Ovary (tissue), 10 donors: ENCODE measurements around the gene MRPL22. TPM values are rescaled to one million over a fixed set of nuclear protein-coding genes. Genes with fewer than 3 reads are reported as not detected.
A peak's percentile ranks its signal among the peaks of the same experiment; 100 is the strongest.

Source experiments
- DNase-seq, 5 donors: peaks; one replicate each; pipeline ENCODE4 v3.0.0-alpha.2; 2019 to 2020
- H3K27ac ChIP-seq, 2 donors: fragments of 200-600 bp; one replicate each; pipeline versions ENCODE4 v1.5.1 to v1.8.0; 2019 to 2022
- H3K27me3 ChIP-seq: fragments of 200-600 bp; one replicate; pipeline ENCODE4 v1.8.0; 2022
- H3K36me3 ChIP-seq: fragments of 200-600 bp; sonication (generic); one replicate; pipeline ENCODE4 v1.5.1; 2019
- H3K4me1 ChIP-seq: one replicate; pipeline ENCODE4 v1.8.1; 2013; ENCODE audit warnings: mild to moderate bottlenecking, moderate library complexity; ENCODE audit not compliant: insufficient read depth
- H3K4me3 ChIP-seq: fragments of 200-600 bp; sonication (generic); one replicate; pipeline ENCODE4 v1.5.1; 2017
- H3K9me3 ChIP-seq, 2 donors: fragments of 200-600 bp in 1 of 2; sonication (generic) in 1 of 2; one replicate each; pipeline versions ENCODE4 v1.5.1 to v1.8.1; 2013 to 2019; ENCODE audit warnings: mild to moderate bottlenecking in 1 of 2, moderate library complexity in 1 of 2
- CTCF ChIP-seq, 3 donors: fragments of 450-650 bp in 2 of 3; fragments of 200-600 bp in 1 of 3; IDR thresholded peaks; one replicate each; pipeline versions ENCODE4 v1.5.1 to v1.8.0; 2016 to 2022; ENCODE audit warnings: antibody characterized with exemption in 3 of 3, mild to moderate bottlenecking in 1 of 3
- EP300 ChIP-seq: sonication (generic); formaldehyde crosslinking; IDR thresholded peaks from one replicate; pipeline ENCODE4 v1.6.1; 2017; ENCODE audit warnings: antibody characterized with exemption
- POLR2A ChIP-seq: fragments of 450-650 bp; IDR thresholded peaks from one replicate; pipeline ENCODE4 v1.6.1; 2017; ENCODE audit warnings: antibody characterized with exemption, mild to moderate bottlenecking, moderate library complexity
- WGBS, 3 donors: extraction: QIAGEN DNeasy Blood & Tissue Kit in 1 of 3; methylation state at CpG; one replicate each; pipeline versions ENCODE4 v1.1.5 to v1.1.7; 2013 to 2017; 5-methylcytosine and 5-hydroxymethylcytosine counted together
- intact Hi-C, 4 donors: fragments of 100-400 bp; cut with DNase I; formaldehyde crosslinking; loops; one replicate each; pipeline versions ENCODE4 v1.11.0 to v1.15.1; 2022 to 2023
- long read RNA-seq, 3 donors: library from polyadenylated mRNA in 2 of 3; unstranded in 2 of 3; transcript quantifications; one replicate each; pipeline ENCODE4 v2.0.0 and lab custom pipeline, GENCODE V29; 2021 to 2026
- polyA plus RNA-seq, 2 donors: library from polyadenylated mRNA; stranded (reverse); fragments of 200-250 nt in 1 of 2; fragments of 350-450 nt in 1 of 2; fragmentation: Illumina TruSeq in 1 of 2; extraction: RNeasy Lipid Tissue Mini Kit (QIAGEN cat#74804) in 1 of 2; gene quantifications; one replicate each; pipeline ENCODE4 v1.2.3, GENCODE V29; 2013 to 2014
- total RNA-seq, 7 donors: library from RNA; depleted of rRNA in 2 of 7; stranded (reverse); fragments of >200 nt in 2 of 7; fragmentation: NEBNext Ultra II Directional in 3 of 7; extraction: Animal tissue kit (Norgen Biotek cat#: 25700) in 3 of 7; gene quantifications; one replicate each; pipeline versions ENCODE4 v1.1.0 to v1.2.4, GENCODE V29; 2016 to 2023
- donor health status: DM: no; HTN: no; CAD: no; lungs with moderate emphysema.
- donor health status: DM: no; HTN: no; CAD: no.
- donor health status: Bipolar disorder and iron deficiency.
- donor health status: DM: yes; HTN: yes; CAD: no.
- donor health status: DM: no; HTN: no; CAD: no.
- donor health status: DM: yes; HTN: yes; CAD: no.

The MRPL22 gene
- total RNA-seq (10 to 100 TPM; 21.4 to 44.0 (median 38.1) TPM), polyA plus RNA-seq (10 to 100 TPM; 35.4 to 54.6 TPM)
- long read RNA-seq, donor 1, transcript MRPL22-207 (7 exons, 3,176 nt), result major isoform, 7 of 8 reads
- long read RNA-seq, donor 1, partial matches to known transcripts, result 0 of 8 reads
- long read RNA-seq, donor 1, other reads (novel, unspliced or antisense), result 1 of 8 reads
- long read RNA-seq, donor 2, transcript MRPL22-201 (6 exons, 3,035 nt), result minor isoform, 5 of 74 reads
- long read RNA-seq, donor 2, transcript MRPL22-202 (6 exons, 784 nt), result minor isoform, 12 of 74 reads
- long read RNA-seq, donor 2, transcript MRPL22-207 (7 exons, 3,176 nt), result major isoform, 41 of 74 reads
- long read RNA-seq, donor 2, partial matches to known transcripts, result 12 of 74 reads
- long read RNA-seq, donor 2, other reads (novel, unspliced or antisense), result 0 of 74 reads
- long read RNA-seq, donor 3, transcript MRPL22-207 (7 exons, 3,176 nt), result major isoform, 20 of 34 reads
- long read RNA-seq, donor 3, transcript MRPL22-201 (6 exons, 3,035 nt), result minor isoform, 7 of 34 reads
- long read RNA-seq, donor 3, partial matches to known transcripts, result 5 of 34 reads
- long read RNA-seq, donor 3, other reads (novel, unspliced or antisense), result 0 of 34 reads

- peak within 1 kb of the TSS; percentile 53 for H3K4me3 ChIP-seq
Measured at GRCh38 chr5:154940772-154941620, at the start of gene MRPL22. Gene MRPL22 (plus strand): TSS chr5:154941073. CDS start chr5:154941111, 38 bp downstream.

GRCh38 chr5:154892369-154892771, 48.5 kb upstream of the MRPL22 start:
- 75 to 88% (median 81%) methylated on average over 13 of the region's 13 CpGs for WGBS, 3 donors
- H3K4me1 ChIP-seq, result no peaks in the 10 kb centered on the region
- H3K9me3 ChIP-seq, result peaks cover 0 to 4% of the 10 kb centered on the region in 2 donors
- H3K36me3 ChIP-seq, result no peaks in the 10 kb centered on the region
- H3K27ac ChIP-seq, result no peak overlapping the region
- H3K4me3 ChIP-seq, result no peak overlapping the region
- intact Hi-C loops, result no loop called here
- no peaks in the 10 kb centered on the region for H3K27me3 ChIP-seq
- DNase-seq, result no peak
- TF ChIP-seq POLR2A (no peak), CTCF (IDR thresholded peaks at IDR 0.05) (no peak), EP300 (no peak)

More at GRCh38 chr5:154940772-154941620, at the start of gene MRPL22:
- DNase-seq, result peak; percentile 90 to 94 (median 92)
- Histone ChIP-seq H3K27me3 (no peaks in the 10 kb centered on the region), H3K27ac (peak within 1 kb of the TSS in 1 of 2 donors; percentile 42), H3K4me1 (peaks cover 6% of the 10 kb centered on the region), H3K9me3 (no peaks in the 10 kb centered on the region), H3K36me3 (no peaks in the 10 kb centered on the region)
- intact Hi-C loops, result loop anchor here in 1 of 4 donors (10.0 kb wide), 1 partner anchor 286 kb away; no protein-coding TSS in a partner anchor
- 1 to 2% (median 1%) methylated on average over 39 to 40 of the region's 40 CpGs for WGBS, 3 donors
- TF ChIP-seq EP300 (no peak), POLR2A (peak; percentile 39), CTCF (IDR thresholded peaks at IDR 0.05) (peak in 2 of 3 donors; percentile 7 to 30)

- no peak overlapping the region for H3K27ac ChIP-seq
- H3K4me1 ChIP-seq, result no peaks in the 10 kb centered on the region
- TF ChIP-seq CTCF (IDR thresholded peaks at IDR 0.05) (no peak), POLR2A (no peak), EP300 (no peak)
- whole genome bisulfite sequencing, 3 donors, result 79 to 90% (median 84%) methylated on average over 5 of the region's 5 CpGs
- no peaks in the 10 kb centered on the region for H3K36me3 ChIP-seq
- H3K9me3 ChIP-seq, result no peaks in the 10 kb centered on the region
- no peaks in the 10 kb centered on the region for H3K27me3 ChIP-seq
- intact Hi-C loops, result no loop called here
- DNase-seq, result no peak
- H3K4me3 ChIP-seq, result no peak overlapping the region
Measured at GRCh38 chr5:154893381-154893780, 47.5 kb upstream of the MRPL22 start.
